ENCODE measurements around the gene TLCD3B.

The TLCD3B gene, protein sequence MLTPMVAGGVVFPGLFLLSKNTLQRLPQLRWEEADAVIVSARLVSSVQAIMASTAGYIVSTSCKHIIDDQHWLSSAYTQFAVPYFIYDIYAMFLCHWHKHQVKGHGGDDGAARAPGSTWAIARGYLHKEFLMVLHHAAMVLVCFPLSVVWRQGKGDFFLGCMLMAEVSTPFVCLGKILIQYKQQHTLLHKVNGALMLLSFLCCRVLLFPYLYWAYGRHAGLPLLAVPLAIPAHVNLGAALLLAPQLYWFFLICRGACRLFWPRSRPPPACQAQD

DNA sequence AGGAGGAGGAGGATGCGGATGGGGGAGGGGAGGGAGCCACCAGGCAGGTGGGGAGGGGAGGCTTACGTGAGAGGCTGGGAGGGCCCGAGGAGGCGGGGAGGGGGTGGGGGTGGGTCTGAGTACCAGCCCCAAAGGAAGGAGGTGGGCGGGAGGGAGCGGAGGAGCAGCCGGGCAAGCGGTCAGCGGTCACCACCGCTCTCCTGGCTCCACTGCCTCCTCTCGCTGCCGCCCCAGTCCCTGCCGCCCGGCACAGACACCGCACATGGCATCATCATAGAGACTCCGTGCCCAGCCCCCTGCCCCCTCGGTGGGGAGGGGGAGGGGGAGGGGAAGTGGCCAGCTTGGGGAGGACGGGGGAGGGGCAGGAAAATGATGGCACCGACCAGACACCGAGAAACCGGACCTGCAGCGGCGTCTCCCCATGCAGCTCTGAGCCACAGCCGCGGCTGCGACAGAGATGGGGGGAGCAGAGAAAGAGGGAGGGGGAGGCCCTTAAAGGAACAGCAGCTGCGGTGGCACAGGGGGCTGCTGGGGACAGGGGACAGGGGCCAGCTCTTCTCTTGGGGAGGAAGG, at the start of gene TLCD3B:
TLCD3B (minus strand) TSS at position 431 of the 573 bp plus-strand sequence. CDS start 744 bp downstream, outside the sequence.
- DNase-seq, result no peak

DNA sequence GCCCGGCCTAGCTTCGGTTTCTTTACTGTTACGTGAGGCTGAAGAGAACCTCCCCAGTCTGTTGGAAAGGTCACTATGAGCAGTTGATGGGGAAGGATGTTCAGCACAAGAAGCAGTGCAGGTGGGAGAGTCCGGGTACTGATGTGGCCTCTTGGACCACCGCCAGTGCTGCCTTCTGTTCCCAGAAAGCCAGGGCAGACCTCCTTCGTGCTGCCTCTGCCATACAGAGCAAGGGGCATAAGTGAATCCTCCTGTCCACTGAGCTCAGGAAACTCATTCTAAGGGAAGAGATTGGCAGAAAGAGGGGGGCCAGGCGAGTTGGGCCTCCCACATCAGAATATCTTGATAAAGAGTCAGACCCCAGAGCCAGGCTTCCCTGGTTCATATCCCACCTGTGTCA, 48.4 kb upstream of the TLCD3B start:
- no peak for DNase-seq

DNA sequence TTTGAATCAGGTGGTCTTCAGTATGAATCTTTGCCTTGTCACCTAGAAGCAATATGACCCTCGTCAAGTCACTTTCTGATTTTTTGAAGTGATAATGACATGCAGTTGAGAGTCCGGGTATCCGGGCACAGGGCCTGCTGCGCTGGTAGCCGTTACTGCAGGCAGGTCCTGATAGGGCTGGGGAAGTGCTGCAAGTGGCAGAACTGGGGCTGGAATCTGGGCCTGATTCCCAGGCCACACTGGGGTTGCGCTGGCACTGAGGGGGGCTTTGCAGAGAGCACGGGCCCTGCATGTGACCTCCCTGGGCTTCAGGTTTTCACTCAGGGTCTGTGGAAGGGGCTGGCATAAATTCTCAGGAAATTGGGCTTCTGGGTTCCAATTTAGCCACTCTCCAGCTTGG, 47.7 kb upstream of the TLCD3B start:
- no peak for DNase-seq

DNA sequence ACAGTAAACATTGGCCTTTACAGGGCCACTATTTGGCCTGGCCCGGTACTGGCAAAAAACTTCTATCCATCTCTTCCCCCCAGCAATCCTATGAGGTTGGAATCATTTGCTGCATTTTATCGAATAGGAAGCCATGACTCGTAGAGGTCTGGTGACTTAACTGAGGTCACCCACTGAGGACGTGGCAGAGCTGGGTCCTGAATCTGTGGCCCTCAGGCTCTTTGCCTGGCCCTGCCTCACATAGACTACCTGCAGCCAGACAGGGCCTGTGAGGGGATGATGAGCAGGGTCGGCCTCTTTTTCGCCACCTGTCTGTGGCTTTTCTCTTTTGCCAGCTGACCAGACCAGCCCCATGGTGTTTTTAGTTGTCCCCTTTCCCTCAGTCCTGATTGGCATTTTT, 46.6 kb upstream of the TLCD3B start:
- no peak for DNase-seq

DNA sequence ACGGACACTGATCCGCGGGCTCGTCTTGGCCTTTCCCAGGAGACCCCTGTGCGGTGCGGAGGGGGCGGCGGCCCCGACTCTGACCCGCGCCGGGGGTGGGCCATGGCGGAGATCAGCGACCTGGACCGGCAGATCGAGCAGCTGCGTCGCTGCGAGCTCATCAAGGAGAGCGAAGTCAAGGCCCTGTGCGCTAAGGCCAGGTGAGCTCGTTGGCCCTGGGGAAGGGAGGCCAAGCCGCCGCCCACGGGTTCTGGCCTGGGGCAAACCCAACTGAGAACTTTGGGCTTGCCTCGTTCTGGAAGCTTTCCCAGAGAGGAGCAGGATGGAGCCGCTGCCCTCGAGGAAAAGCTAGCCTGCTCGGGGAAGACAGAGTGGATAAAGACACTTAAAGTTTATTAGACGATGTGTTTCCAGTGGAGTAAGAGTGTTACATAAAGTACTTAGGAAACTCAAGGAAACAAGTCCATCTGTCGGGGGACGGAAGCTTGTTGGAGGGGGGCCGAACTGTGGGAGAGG, 45.3 kb upstream of the TLCD3B start:
- no peak for DNase-seq

DNA sequence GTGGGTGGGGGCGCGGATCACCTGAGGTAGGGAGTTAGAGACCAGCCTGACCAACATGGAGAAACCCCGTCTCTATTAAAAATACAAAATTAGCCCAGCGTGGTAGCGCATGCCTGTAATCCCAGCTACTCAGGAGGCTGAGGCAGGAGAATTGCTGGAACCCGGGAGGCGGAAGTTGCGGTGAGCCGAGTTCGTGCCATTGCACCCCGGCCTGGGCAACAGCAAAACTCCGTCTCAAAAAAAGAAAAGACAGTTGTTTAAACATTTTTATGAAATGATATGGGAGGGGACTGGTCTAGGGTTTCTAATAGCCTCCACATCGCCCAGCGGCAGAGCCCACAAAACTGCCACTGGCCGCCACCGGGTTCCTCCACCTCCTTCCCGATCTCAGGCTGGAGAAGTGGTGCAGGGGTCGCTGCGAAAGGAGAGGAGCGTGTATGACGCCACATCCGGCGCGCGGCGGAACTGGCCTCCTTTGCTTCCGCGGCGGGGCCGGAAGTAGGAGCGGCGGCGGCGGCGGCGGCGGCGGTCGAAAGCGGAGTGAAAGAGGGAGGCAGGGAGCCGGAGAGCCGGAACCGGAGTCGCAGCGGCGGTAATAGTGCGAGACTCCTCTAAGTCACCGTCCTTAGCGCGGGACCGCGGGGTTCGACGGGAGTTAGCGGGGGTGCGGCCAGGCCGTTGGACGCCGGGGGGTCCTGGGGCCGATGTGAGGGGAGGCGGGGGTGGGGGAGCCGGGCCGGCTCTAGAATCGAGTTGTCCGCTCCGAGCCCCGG, 44.6 kb upstream of the TLCD3B start, which contains the start of gene PPP4C:
PPP4C (plus strand) TSS at position 492 of the 773 bp plus-strand sequence. CDS start 384 bp downstream, outside the sequence.
- peak; percentile 86 for DNase-seq

DNA sequence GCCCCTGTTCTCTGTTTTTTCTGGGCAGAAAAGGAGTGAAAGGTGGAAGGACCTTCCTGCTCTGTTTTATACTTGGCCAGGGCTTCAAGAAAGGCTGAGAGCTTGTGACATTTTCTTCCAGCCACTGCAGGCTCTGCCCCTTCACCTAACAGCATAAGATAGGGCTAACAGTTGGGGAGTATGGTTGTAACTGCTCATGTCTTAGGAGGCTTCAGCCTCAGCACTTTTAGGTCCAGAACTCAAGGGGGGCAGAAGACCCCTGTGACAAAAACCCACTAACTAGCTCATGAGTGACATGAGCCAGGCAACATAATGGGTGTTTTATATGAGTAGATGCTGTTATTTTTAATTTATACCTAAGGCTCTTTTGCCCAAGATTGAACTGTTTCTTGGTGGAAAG, 39.4 kb upstream of the TLCD3B start:
- no peak for DNase-seq

DNA sequence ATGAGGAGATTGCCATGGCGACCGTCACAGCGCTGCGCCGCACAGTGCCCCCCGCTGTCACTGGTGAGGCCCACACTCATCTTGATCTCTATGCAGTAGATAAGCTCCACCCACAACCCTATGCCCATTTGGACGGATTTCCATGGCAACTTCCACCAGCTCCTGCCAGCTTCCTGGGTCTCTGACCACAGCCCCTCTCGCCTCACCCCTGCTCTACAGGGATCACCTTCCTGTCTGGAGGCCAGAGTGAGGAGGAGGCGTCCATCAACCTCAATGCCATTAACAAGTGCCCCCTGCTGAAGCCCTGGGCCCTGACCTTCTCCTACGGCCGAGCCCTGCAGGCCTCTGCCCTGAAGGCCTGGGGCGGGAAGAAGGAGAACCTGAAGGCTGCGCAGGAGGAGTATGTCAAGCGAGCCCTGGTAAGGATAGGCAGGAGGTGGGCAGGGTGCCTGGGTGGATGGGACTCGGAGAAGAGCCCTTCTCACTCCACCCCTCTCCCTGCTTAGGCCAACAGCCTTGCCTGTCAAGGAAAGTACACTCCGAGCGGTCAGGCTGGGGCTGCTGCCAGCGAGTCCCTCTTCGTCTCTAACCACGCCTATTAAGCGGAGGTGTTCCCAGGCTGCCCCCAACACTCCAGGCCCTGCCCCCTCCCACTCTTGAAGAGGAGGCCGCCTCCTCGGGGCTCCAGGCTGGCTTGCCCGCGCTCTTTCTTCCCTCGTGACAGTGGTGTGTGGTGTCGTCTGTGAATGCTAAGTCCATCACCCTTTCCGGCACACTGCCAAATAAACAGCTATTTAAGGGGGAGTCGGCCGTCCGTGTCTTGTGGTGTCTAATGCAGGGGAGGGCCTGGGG, 38.8 kb upstream of the TLCD3B start:
- no peak for DNase-seq

DNA sequence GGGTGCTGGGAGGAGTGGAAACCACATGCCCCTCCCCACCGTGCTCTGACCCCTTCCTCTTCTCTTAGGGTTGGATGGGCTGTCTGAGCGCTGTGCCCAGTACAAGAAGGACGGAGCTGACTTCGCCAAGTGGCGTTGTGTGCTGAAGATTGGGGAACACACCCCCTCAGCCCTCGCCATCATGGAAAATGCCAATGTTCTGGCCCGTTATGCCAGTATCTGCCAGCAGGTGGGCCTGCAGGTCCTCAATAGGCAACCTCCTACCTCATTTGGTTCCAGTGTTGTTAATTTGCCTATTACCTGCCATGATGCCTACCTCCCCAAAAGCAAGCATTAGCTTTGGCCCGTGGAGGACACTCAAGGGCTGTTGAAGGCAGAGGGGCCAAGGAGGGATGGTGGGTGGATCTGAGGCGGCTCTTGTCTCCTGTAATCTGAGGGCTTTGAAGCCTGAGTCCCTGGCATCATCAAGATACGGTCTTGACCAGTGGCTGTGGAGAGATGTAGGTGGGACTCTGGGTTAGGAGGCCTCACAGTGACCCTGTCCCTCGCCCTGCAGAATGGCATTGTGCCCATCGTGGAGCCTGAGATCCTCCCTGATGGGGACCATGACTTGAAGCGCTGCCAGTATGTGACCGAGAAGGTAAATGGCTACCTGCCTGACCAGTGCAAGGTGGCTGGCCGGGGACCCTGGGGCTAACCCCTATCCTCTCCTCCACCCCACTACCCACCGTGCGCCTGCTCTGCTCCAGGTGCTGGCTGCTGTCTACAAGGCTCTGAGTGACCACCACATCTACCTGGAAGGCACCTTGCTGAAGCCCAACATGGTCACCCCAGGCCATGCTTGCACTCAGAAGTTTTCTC, 37.9 kb upstream of the TLCD3B start:
- DNase-seq, result peak; percentile 54

DNA sequence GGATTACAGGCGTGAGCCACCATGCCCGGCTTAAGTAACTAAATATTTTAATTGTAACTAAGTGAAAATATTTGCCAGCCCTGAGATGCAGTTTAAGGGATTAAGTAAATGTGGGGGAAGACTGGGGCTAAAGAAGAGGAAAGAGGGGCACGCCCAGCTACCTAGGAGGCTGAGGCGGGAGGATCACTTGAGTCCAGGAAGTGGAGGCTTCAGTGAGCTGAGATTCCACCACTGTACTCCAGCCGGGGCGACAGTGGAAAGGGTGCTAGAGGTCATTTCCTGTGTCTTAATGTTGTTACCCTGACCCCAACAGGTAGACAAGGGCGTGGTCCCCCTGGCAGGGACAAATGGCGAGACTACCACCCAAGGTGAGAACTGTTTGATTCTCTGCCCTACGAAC, 37.3 kb upstream of the TLCD3B start:
- no peak for DNase-seq

DNA sequence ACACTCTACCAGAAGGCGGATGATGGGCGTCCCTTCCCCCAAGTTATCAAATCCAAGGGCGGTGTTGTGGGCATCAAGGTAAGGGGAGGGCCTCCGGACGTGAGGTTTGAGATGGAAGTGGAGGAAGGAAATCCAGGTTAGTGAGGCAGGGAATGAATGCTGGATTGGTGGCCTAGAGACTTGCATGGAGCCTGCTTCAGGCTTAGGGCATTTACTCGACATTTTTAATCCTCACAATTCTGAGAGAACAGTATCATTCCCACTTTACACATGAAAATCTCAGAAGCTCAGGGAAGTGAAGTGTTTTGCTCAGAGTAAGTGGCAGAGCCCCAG, 36.5 kb upstream of the TLCD3B start:
- DNase-seq, result no peak

DNA sequence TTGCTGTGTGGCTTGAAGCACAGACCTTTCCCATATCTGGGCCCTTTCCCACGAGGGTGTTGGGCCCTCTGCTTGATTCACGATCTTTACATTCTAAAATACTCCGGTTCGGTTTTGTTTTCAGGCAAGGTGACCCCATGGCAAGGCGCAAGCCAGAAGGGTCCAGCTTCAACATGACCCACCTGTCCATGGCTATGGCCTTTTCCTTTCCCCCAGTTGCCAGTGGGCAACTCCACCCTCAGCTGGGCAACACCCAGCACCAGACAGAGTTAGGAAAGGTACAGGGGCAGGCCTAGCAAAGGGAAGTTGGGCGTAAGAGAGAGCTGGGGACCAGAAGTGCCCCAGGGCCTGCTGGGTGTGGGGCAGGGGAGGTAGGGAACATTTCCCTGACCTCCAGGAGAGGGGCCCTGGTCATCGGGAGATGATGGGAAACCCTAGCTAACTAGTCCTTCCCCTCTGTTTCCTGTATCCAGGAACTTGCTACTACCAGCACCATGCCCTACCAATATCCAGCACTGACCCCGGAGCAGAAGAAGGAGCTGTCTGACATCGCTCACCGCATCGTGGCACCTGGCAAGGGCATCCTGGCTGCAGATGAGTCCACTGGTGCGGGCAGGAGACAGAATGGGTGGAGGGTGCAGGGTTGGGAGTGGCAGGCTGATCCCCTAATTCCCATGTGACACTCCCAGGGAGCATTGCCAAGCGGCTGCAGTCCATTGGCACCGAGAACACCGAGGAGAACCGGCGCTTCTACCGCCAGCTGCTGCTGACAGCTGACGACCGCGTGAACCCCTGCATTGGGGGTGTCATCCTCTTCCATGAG, 35.9 kb upstream of the TLCD3B start:
- DNase-seq, result no peak

DNA sequence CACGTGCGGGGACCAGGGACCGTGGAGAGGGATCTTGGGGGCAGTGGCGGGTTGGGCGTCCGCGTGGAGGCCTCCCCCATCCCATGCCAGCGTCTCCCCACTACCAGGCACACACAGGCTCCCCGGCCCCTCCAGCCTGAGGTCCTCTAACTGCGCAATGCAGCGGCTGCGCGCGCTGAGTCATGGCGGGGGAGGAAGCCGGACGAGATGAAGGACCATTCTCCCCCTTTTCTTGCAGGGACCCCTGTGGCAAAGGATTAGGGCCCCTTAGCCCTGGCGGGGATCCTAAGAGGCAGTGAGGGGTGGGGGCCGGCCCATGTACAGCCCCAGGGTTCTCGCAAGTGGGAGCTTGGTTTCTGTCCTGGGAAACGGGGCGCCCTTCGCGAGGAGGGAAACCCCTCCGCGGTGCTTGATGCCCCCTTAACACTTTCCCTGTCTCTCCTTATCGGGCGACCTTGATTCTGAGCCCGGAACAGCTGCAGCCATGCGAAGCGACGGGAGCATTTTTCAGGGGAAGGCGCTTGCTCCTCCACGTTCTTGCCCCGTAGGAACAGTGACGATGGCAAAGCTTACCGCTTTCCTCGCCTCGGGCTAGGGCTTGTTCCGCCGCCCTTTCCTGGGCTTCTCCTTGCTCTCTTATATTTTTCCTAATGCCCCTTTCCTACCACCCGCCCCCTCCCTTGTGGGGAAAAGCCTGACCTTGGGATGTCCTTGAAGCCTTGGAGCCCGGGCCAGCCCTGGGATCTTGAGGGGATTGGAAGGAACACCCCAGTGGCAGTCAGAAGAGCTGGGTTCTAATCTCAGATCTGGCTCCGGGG, 35.1 kb upstream of the TLCD3B start:
- no peak for DNase-seq

DNA sequence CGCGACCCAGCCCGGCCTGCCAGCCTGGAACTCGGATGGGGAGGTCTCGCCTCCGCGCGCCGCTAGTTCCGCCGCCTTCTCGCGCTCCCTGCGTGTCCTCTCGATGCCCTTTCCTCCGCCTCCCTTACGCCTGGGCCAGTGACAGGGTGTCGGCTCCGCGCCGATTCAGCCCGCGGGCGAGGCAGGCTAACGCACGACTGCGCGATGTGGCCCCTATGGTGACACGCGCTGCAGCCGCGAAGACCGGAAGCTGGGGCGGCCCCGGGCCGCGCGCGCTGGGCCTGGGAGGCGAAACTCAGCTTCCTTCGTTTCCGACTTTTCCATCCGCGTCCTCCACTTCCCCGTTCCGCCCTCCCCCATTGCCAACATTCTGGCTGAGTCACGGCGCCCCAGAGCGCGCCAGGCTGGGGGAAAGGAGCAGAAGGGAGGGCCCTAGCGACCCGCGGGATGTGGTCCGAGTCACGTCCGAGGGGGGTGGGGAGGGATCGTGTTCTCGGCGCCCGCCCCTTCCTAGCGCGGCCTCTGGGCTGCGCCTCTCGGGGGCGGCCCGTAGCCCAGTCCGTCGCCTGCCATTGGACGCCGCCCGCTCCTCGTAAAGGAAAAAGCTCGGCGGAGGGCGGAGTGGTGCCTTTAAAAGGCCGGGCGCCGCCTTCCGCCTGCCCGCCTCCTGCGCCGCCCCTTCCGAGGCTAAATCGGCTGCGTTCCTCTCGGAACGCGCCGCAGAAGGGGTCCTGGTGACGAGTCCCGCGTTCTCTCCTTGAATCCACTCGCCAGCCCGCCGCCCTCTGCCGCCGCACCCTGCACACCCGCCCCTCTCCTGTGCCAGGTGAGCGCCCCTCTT, 34.3 kb upstream of the TLCD3B start, which contains the start of gene ALDOA:
ALDOA (plus strand) TSS at position 659 of the 841 bp plus-strand sequence. CDS start 1,138 bp downstream, outside the sequence.
- DNase-seq, result peak; percentile 95

DNA sequence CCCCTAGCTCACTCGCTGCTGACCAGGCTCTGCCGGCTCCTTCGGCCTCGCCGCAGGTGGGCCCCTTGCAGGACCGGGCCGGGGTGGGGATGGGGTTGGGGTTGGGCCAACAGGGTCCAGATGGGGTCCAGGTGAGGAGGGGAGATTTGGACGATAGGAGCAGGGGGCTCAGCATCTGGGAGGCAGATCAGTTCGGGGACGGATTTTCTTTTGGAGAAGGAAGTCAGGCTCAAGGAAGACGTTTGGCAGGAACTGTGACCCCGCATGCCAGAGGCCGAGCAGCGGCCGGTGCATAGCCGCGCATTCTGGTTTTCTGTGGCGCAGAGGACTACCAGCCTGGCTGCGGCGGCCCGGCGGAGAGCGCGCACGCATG, 33.6 kb upstream of the TLCD3B start:
- DNase-seq, result no peak

DNA sequence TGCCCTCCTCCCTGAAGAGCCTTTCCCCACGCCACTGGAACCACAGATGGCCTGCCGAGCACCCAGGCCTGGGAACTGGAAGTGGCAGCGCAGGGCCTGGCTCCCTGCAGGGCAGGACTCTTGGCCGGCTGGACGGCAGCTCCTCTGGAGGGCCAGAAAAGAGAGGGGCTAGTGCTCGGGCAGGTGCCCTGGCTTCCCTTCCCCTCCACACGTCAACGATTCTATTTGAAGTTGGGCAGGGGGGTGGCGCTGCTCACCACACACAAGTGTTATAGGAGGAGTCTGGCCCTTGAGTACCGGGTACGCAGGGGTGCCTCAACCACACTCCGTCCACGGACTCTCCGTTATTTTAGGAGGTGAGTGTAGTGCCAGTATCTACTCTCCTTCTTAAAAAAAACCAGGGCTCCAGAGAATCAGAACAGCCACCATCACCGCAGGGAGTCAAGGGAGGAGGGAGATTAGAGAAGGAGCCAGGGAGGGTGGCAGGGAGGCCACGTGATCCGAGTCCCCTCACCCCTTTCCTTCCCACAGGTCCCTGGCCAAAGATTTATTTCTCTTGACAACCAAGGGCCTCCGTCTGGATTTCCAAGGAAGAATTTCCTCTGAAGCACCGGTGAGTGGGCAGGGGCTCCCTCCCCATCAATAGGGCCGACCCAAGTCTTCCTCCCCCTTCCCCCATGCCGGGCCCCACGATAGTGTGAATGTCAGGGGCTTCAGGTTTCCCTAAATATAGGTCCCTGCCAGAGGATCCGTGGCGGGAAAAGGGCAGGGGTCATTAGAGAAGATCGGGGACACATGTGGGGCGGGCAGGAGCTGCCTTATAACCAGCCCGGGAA, 33.0 kb upstream of the TLCD3B start:
- DNase-seq, result peak; percentile 77

DNA sequence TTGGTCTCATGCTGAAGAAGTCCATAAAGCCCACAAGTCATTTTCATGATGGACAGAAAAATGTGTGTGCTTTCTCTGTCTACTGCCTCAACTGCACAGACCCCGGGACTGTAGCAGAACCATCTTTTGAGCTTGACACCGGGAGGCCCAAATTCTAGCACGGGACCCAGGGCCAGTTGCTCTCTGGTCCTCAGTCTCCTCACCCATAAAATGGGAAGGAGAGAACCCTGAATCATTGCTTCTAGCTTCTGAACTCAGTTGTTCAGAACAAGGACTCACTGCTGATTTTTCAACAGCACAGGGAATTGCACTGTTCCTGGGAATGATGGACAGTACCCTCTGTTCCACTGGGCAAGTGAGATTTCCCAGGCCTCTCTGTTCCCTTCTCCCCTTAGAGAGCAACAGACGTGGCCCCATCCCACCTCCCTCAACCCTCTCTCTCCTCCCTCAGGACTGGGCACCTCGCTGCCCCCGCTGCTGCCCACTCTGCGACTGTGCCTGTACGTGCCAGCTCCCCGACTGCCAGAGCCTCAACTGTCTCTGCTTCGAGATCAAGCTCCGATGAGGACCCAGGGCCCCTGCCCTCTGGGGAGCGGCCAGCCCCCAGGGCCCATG, 32.3 kb upstream of the TLCD3B start:
- no peak for DNase-seq

Measured in CD4-positive, alpha-beta T cell treated with Interferon gamma for 1 hour (primary cell).